ENCODE data around the gene SOCS7.
"Not testable (repeated sequence)": the region's sequence is repeated elsewhere in the genome, so short reads cannot be mapped to it uniquely, and the experiment has no call there.

SOCS7 gene

DNA sequence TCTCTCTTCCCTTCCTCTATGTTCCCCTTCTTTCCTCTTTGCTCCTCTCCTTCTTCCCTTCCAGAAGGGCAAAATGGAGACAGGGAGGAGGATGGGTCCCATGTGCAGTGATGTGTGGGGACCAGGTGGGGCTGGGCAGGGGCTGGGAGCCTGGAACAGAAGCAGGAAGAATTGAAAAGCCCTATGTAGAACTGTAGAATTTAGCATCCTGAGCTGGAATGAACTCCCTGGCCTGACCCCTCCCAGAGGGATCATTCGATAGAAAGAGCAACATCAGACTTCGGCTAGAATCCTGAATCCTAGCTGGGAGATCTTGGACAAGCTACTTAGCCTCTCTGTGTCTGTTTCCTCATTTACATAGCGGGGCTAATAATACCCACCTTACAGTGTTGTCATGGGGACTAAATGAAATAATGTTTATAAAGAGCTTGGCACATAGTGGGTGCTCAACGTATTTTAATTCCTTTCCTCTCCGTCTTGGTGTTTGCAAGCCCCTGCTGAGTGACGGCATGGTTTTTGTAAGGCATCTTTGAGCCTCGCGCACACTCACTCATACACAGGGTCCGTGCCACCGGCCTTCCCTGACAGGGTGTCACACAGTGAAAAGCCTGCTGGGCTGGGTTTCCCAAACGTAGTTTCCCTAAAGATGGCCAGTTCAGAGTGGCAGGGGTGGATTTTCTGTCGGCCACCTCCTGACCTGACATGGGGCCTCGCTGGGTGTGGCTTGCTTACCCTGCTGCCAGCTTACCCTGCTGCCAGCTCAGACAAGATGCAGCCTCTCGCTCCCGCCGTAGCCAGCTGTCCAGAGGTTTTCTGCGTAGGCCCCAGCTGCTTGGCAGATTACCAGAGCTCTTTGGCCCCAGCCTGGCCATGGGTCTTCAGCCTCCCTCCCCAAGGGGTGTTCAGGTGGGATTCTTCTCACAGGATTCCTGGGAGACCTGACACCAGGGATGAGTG lies 70.5 kb downstream of the SOCS7 start:
- no peak for DNase-seq

- no peak for DNase-seq
These were observed 72.8 kb downstream of the SOCS7 start for GRCh38 chr17:38424297-38424972.

DNA sequence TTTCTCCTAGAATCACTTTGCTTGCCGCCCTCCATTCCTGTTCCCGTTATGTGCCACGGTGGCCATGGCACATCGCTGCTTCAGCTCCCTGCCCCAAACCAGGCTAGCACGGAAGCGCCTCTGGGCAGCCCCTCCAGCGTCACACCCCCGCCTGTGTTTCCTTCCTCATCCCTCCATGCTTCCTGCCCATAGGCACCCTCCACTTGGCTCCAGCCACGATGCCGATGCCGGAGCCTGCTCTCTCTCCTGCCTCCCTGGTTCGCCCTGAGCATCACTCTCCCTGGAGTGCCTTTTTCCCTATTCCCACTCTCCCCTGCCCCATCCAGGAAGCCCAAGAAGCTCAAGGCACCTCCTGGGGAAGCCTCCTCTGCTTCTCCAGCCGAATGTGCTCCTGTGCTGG lies 73.4 kb downstream of the SOCS7 start:
- no peak for DNase-seq

DNA sequence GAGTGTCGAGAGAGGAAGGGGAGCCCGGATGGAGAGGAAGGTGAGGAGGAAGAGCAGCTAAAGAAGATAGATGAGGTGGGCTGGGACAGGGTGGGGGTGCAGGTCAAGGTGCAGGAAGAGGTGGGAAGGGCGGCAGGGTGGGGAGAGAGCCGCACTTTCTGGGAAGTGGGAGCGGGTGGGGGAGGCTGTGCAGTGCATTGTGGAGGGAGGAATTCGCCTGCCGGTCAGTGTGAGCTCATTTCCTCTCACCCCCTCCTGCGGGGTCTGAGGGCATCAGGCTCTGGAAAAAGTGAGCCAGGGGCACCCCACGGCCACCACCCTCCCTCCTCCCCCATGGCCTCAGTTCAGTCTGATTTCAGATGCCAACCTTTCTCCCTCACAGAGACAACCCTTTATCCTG lies 74.1 kb downstream of the SOCS7 start:
- DNase-seq, result no peak

DNA sequence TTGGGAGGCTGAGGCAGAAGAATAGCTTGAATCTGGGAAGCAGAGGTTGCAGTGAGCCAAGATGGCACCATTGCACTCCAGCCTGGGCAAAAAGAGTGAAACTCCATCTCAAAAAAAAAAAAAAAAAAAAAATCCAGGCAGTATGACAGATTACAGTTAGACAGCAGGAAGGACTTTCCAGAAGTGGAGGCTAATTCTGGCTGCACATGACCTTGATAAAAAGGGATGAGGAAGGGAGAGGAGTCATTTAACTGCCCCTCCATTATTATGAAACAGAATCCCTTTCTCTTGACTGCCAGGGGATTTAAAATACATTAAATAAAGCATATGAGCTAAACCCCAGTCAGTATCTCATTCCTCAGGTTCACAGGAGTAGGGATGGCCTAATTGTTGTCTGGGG lies 74.8 kb downstream of the SOCS7 start:
- no peak for DNase-seq

- DNase-seq, result no peak
These were observed 75.7 kb downstream of the SOCS7 start for GRCh38 chr17:38427160-38427949.

GRCh38 chr17:38428112-38428642 lies 76.5 kb downstream of the SOCS7 start, which contains the start of gene ARHGAP23:
TSS of gene ARHGAP23 (plus strand) at chr17:38428464. CDS start at chr17:38428486, 22 bp downstream.
- DNase-seq, result peak; percentile 59

DNA sequence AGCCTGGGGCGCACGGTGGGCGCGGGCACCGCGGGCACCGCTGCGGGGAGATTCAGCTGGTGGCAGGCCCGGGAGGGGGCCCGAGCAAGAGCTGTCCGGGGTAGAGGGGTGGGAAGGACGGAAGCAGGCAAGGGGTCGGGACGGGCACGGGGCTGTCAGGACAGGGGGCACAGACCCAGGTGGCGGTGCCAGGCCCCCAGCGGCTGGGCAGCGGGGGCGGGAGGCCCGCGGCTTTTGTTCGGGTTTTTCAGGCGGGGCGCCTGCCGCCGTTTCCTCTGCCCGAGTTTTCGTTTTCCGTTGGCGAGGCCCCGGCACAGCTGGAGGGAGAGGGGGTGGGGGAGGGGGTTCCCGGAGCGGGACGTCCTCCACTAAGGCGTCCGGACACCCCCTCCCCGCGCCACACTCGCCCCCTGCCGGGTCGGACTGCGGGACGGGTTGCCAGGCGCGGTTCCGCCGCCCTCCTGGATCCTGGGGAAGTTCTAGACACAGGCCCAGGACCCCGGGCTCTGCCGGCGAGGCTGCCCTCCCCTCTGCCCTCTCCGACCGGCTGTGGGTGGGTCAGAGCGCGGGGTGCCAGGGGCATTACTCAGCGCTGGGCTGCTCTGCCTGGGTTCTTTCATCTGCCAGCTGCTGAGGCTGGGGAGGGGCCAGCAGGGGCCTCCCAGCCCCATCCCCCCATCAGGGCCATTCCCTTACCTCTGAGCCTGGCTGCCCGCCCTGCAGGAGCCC lies 77.2 kb downstream of the SOCS7 start:
- DNase-seq, result peak; percentile 64

DNA sequence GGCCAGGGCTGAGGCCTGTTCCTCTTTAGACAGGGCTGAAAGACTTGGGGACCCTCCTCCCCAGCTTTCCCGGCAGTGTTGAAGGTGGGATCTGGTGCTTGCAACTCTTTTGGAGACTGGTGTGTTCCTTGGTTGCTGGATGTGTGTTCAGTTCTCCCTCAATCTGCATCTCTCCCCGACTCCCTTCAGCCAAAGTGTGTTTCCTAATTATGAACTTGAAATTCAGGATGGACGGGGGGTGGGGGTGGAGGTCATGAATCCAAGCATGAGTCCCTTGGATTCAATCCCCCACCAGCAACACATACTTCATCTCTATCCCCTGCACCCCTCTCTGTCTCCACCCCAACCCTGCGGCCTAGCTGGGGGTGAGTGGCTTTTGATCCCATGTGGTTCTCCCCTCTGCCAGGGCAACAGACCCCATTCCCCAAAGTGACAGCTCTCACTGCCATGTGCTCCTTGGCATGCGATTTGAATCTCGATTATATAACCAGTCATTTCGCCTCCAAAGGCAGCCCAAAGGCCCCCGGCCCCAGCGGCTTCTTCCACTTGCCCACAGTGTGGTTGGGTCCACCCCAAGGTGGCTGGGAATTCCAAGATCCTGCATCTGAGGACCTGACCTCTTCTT lies 77.9 kb downstream of the SOCS7 start:
- no peak for DNase-seq

DNA sequence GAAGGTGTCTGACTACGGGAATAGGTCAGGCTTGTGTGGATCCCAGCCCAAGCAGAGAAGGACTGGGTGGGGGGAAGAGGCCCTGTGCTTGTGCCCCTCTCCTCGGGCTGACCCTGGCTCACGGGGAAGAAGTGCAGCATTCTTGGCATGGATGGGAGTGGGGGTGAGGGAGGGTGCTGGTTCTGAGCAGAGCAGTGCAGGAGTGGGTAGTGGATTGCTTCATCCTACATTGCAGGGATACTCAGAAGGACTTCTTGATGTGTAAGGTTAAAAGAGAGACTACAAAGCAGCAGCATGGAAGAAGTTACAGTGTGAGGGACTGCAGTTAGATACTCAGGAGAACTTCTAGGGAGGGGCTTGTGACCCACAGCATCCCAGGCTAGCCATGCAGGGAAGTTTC lies 78.7 kb downstream of the SOCS7 start:
- no peak for DNase-seq

DNA sequence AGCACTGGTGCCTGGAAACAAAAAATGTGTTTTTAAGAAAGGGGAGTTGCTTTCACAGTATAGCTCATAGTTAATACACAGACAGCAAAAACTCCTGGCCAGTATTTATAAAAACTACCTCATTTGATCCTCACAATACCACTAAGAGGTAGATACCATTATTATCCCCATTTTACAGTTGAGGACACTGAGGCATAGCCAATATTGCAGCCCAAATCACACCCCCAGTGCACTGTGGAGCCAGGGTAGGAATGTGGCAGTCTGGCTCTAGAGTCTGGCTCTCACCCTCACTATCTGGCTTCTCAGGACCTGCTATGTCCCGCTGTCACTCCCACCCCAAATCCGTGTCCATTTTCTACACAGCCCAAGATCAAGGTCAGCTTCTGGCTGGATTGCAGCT lies 79.2 kb downstream of the SOCS7 start:
- DNase-seq, result no peak

- no peak for DNase-seq
These were observed 79.9 kb downstream of the SOCS7 start for GRCh38 chr17:38431346-38432145.

GRCh38 chr17:38434178-38434665 lies 82.6 kb downstream of the SOCS7 start:
- DNase-seq, result no peak

GRCh38 chr17:38435795-38436194 lies 84.2 kb downstream of the SOCS7 start:
- DNase-seq, result no peak

DNA sequence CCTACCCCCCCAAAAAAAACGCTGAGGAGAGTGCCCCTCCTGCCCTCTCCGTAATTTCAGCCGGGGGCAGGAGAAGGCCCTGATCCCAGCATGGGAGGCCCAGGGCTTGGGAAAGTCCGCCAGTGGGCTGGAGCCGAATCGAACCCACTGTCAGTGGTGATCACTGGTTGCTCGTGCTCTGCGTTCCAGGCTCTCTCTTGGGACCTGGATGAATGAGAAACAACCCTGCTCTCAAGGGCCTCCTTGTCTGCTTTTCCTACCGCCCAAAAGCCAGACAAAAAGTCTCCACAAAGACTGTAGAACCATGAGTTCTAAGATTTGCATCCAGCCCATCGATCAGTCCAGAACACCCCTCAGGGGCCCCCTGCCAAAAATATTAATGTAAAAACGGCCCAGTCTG lies 84.7 kb downstream of the SOCS7 start:
- no peak for DNase-seq

- not testable (repeated sequence) for DNase-seq
These were observed 85.7 kb downstream of the SOCS7 start for GRCh38 chr17:38437313-38437712.

DNA sequence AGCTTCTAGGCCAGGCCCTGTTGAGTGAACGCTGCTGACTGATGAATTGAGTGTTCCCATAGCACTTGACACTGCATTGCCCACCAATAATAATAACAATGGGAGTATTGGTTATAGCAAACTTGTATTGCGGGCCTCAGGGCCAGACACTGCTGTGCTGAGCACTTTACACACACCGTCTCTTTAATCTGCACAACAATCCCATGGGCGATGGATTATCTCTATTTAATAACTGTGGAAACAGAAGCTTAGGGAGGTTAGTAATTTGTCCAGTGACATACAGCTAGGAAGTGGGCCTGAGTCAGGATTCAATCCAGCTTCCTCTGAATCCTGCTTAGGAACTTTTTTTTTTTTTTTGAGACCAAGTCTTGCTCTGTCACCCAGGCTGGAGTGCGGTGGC lies 87.8 kb downstream of the SOCS7 start:
- no peak for DNase-seq

- no peak for DNase-seq
These were observed 89.2 kb downstream of the SOCS7 start for GRCh38 chr17:38440614-38441397.

DNA sequence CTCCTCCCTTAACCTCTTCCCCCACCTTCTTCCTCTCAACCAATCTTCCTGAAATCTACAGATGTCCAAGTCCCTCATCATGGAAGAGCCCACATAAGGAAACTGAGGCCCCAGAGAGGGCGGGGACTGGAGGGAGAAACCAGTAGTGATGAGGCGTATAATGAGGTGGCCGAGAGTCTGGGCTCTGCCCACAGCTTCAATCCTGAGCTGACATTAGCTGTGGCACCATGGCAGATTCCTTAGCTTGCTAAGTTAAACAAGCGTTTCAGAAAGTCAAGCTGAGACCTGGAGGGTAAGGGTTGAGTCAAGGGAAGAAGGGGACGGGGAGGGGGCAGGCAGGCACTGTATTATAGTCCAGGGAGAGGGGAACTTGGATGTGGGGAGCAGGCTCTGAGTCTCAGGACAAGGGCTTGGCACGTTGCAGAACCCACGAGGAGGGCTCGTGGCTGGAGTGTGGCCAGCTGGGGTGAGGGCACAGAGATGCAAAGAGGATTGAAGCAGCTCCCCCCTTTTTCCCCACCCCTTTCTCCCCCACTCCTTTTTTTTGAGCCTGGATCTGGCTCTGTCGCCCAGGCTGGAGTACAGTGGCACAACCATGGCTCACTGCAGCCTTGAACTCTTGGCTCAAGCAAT lies 89.9 kb downstream of the SOCS7 start:
- DNase-seq, result no peak
